Measurements from ENCODE around the gene CYP4Z1. TPM values are rescaled to one million over a fixed set of nuclear protein-coding genes. Genes with fewer than 3 reads are reported as not detected.
"Not testable (repeated sequence)": the region's sequence is repeated elsewhere in the genome, so short reads cannot be mapped to it uniquely, and the experiment has no call there.

The CYP4Z1 gene
- total and polyA plus RNA-seq, 2 of the 13 experiments (the other 11 are each of a cell fraction or from before 2014, with no cell fraction given): not detected

DNA sequence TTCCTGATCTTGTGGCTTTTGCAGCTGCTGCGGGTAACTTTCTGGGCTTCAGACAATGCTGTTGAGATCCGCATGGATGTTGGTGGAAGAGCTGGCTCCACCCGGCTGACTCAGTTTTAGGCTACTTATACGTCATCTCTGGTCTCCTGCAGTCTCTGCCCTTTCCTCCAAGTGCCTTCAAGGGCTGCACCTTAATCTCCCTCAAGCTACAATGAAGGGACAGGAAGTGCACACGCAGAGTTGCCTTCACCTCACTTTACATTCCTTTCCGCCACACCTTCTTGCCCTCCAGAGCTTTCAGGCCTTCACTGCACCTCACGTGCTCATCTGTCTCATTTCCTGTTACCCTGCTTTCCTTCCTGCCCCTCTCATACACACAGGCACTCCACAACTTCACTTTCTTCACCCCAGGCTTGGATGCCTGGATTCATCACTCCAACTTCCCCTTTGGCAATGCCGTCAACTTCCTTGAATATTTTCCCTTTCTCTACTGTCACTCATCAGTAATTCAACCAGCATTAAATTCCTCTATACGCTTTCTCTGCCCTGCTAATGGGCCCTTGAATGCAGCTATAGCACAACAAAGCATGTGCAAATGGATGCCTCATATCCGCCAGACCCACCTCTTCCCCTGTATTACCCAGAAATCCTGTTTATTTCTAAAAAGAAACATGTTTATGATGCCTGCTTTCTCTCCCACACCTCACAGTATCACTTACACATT lies 41.0 kb downstream of the CYP4Z1 start:
- H4K20me1 ChIP-seq (ENCODE audit: insufficient read depth, low read length); H3K9ac ChIP-seq (ENCODE audit: insufficient read depth, low read depth, low read length); H3K27me3 ChIP-seq (ENCODE audit: control insufficient read depth in 1 of 2, insufficient read depth in 2 of 2, low read length in 2 of 2); H3K9me3 ChIP-seq (ENCODE audit: low read length); CTCF ChIA-PET (ENCODE audit: low intra/inter-chr PET ratio, low total read pairs); POLR2A ChIA-PET; FAIRE-seq; H2AFZ ChIP-seq (ENCODE audit: low read length); H3K27ac ChIP-seq (ENCODE audit: extremely low read length, insufficient read depth, low read length); BruUV-seq (replicated peaks); H3K36me3 ChIP-seq (replicated peaks in 1 of 2; ENCODE audit: control insufficient read depth in 1 of 2, insufficient read depth in 2 of 2, low read length in 2 of 2); ATAC-seq; H3K4me2 ChIP-seq (ENCODE audit: low read depth, low read length); DNase-seq (ENCODE audit: low spot score); H3K4me1 ChIP-seq (ENCODE audit: insufficient read depth, low read length); H3K79me2 ChIP-seq (ENCODE audit: insufficient read depth, low read length); in situ Hi-C loops (cut with HindIII; ENCODE audit: extremely low pct_ligation_motif_present, low pct_unique_long_range_greater_than_20kb); H3K4me3 ChIP-seq (replicated peaks in 1 of 3; ENCODE audit: insufficient read depth in 1 of 3, low read depth in 2 of 3, low read length in 3 of 3); intact Hi-C loops (cut with micrococcal nuclease; ENCODE audit: unreplicated experiment): not testable (repeated sequence)
- 39% methylated on average over 8 of the region's 10 CpGs for WGBS (ENCODE audit: low lambda C conversion rate)

DNA sequence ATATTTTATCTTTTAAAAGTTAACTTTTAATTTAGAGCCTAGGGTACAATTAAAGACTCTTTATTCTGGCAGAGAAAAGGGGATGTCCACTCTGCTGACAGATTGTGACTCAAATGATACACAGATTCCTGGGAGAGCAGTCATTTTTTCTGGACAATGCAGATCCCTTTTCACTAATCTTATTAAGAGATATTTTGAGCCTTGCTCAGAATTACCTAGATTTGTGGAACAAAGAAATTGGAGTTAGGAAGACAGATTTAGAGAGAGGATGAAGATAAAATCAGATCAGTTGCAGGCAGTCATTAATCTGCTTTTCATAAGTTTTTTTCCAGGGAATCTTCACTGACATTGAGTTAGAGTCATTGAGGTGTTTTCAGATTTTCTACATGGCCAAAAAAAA lies 42.5 kb downstream of the CYP4Z1 start:
- H3K36me3 ChIP-seq (replicated peaks in 1 of 2; ENCODE audit: control insufficient read depth in 1 of 2, insufficient read depth in 2 of 2, low read length in 2 of 2); ATAC-seq; H3K9me3 ChIP-seq (ENCODE audit: low read length); H2AFZ ChIP-seq (ENCODE audit: low read length); H3K79me2 ChIP-seq (ENCODE audit: insufficient read depth, low read length); DNase-seq (ENCODE audit: low spot score); H3K27me3 ChIP-seq (ENCODE audit: control insufficient read depth in 1 of 2, insufficient read depth in 2 of 2, low read length in 2 of 2); intact Hi-C loops (cut with micrococcal nuclease; ENCODE audit: unreplicated experiment); in situ Hi-C loops (cut with HindIII; ENCODE audit: extremely low pct_ligation_motif_present, low pct_unique_long_range_greater_than_20kb); CTCF ChIA-PET (ENCODE audit: low intra/inter-chr PET ratio, low total read pairs); H3K4me3 ChIP-seq (replicated peaks in 1 of 3; ENCODE audit: insufficient read depth in 1 of 3, low read depth in 2 of 3, low read length in 3 of 3); H4K20me1 ChIP-seq (ENCODE audit: insufficient read depth, low read length); FAIRE-seq; H3K9ac ChIP-seq (ENCODE audit: insufficient read depth, low read depth, low read length); POLR2A ChIA-PET; BruUV-seq (replicated peaks); H3K4me2 ChIP-seq (ENCODE audit: low read depth, low read length); H3K4me1 ChIP-seq (ENCODE audit: insufficient read depth, low read length); H3K27ac ChIP-seq (ENCODE audit: extremely low read length, insufficient read depth, low read length): not testable (repeated sequence)

DNA sequence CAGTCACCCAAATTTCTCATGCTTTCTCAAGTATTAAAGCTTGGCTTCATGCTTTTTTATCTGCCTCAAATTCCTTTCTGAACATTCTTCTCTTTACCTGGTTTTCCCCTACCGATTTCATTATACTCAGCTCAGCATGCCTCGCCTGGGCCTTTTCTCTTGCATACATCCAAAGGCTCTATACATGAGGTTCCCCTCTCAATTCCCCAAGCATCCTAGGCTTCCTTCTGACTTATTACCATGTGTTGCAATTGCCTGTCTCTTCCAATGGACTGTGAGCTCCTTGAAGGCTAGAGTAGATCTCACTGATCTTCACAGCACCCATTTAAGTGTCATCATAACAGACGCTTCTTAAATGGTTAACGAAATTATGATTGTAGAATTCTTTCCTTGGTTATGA lies 46.1 kb downstream of the CYP4Z1 start:
- Histone ChIP-seq H3K4me1 (ENCODE audit: insufficient read depth, low read length) (no peaks in the 10 kb centered on the region), H3K27me3 (ENCODE audit: control insufficient read depth in 1 of 2, insufficient read depth in 2 of 2, low read length in 2 of 2) (no peaks in the 10 kb centered on the region), H3K27ac (ENCODE audit: extremely low read length, insufficient read depth, low read length) (no peak overlapping the region), H4K20me1 (ENCODE audit: insufficient read depth, low read length) (no peaks in the 10 kb centered on the region), H3K36me3 (replicated peaks in 1 of 2; ENCODE audit: control insufficient read depth in 1 of 2, insufficient read depth in 2 of 2, low read length in 2 of 2) (no peaks in the 10 kb centered on the region), H3K4me3 (replicated peaks in 1 of 3; ENCODE audit: insufficient read depth in 1 of 3, low read depth in 2 of 3, low read length in 3 of 3) (no peak overlapping the region), H2AFZ (ENCODE audit: low read length) (no peak overlapping the region), H3K79me2 (ENCODE audit: insufficient read depth, low read length) (no peaks in the 10 kb centered on the region), H3K9ac (ENCODE audit: insufficient read depth, low read depth, low read length) (no peak overlapping the region), H3K9me3 (ENCODE audit: low read length) (no peaks in the 10 kb centered on the region), H3K4me2 (ENCODE audit: low read depth, low read length) (no peak overlapping the region)
- ChIA-PET POLR2A (no interaction called here), CTCF (ENCODE audit: low intra/inter-chr PET ratio, low total read pairs) (no interaction called here)
- in situ Hi-C loops (cut with HindIII; ENCODE audit: extremely low pct_ligation_motif_present, low pct_unique_long_range_greater_than_20kb): no loop called here
- intact Hi-C loops (cut with micrococcal nuclease; ENCODE audit: unreplicated experiment): no loop called here
- WGBS (ENCODE audit: low lambda C conversion rate): 34% methylated on average over 4 of the region's 4 CpGs
- ATAC-seq (no peak), DNase-seq (ENCODE audit: low spot score) (no peak), FAIRE-seq (no peak)
- BruUV-seq (replicated peaks): no TSS peak
- TF ChIP-seq, protein P1, sequence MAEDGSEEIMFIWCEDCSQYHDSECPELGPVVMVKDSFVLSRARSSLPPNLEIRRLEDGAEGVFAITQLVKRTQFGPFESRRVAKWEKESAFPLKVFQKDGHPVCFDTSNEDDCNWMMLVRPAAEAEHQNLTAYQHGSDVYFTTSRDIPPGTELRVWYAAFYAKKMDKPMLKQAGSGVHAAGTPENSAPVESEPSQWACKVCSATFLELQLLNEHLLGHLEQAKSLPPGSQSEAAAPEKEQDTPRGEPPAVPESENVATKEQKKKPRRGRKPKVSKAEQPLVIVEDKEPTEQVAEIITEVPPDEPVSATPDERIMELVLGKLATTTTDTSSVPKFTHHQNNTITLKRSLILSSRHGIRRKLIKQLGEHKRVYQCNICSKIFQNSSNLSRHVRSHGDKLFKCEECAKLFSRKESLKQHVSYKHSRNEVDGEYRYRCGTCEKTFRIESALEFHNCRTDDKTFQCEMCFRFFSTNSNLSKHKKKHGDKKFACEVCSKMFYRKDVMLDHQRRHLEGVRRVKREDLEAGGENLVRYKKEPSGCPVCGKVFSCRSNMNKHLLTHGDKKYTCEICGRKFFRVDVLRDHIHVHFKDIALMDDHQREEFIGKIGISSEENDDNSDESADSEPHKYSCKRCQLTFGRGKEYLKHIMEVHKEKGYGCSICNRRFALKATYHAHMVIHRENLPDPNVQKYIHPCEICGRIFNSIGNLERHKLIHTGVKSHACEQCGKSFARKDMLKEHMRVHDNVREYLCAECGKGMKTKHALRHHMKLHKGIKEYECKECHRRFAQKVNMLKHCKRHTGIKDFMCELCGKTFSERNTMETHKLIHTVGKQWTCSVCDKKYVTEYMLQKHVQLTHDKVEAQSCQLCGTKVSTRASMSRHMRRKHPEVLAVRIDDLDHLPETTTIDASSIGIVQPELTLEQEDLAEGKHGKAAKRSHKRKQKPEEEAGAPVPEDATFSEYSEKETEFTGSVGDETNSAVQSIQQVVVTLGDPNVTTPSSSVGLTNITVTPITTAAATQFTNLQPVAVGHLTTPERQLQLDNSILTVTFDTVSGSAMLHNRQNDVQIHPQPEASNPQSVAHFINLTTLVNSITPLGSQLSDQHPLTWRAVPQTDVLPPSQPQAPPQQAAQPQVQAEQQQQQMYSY (CRISPR knock-in tag; IDR thresholded peaks at IDR 0.05): no peak
- TF ChIP-seq, protein P2, sequence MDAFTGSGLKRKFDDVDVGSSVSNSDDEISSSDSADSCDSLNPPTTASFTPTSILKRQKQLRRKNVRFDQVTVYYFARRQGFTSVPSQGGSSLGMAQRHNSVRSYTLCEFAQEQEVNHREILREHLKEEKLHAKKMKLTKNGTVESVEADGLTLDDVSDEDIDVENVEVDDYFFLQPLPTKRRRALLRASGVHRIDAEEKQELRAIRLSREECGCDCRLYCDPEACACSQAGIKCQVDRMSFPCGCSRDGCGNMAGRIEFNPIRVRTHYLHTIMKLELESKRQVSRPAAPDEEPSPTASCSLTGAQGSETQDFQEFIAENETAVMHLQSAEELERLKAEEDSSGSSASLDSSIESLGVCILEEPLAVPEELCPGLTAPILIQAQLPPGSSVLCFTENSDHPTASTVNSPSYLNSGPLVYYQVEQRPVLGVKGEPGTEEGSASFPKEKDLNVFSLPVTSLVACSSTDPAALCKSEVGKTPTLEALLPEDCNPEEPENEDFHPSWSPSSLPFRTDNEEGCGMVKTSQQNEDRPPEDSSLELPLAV (CRISPR knock-in tag; conservative IDR thresholded peaks at IDR 0.05; ENCODE audit: low read depth): no peak
- TF ChIP-seq ZNF7 (CRISPR knock-in tag; IDR thresholded peaks at IDR 0.05) (no peak), ZNF343 (CRISPR knock-in tag; IDR thresholded peaks at IDR 0.05) (no peak), NKX3-1 (CRISPR knock-in tag; IDR thresholded peaks at IDR 0.05) (no peak)

Measured in HepG2 (cell line).